ENCODE data around the gene HIPK2.

DNA sequence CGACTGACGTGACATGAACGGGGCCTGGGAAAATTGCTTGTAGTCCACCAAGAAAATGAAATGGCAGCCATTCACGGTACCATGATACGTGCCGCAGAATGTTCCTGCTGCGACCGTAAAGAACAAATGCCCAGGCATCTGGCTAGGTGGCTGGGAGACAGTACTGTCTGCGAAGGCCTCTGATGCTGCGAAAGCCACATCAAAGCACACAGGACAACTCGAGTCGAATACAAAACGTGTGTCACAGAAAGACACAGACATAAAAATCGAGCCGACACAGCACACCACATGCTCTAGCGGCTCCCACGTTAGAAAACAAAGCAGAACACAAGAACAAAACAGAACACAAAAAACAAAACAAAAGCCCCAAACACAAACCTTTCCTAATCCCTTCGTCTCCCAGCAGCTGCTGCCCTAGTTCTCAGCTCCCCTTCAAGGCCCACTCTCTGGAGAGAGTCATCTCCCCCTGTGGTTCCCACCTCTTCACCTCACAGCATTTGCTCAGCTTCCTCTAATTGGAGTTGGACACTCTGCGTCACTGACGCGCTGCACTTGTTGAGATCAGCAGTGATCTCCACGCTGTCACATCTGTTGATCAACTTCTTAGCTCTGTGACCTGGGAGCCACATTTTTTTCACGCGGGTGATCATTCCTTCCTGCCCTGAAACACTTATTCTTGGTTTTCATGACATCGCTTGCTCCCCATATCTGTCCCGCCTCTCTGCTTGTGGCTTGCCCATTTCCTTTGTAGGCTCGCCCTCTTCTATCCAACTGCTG, 142.1 kb downstream of the HIPK2 start:
- TF ChIP-seq POLR2AphosphoS5 (IDR thresholded peaks at IDR 0.05; ENCODE audit: borderline replicate concordance, low read depth, low read length), result no peak
- no peak for TF ChIP-seq EZH2 (IDR thresholded peaks at IDR 0.05)
- no peak for TF ChIP-seq FOXP2 (optimal IDR thresholded peaks at IDR 0.05; ENCODE audit: control extremely low read depth, extremely low read length, insufficient read depth)
